Activated naive CD4-positive, alpha-beta T cell treated with Interleukin-2 at 50 U/mL for 16 hours (primary cell): ENCODE results near the gene KCNH5.

Experiments used
- DNase-seq: peaks from one replicate; pipeline ENCODE4 v3.0.0-alpha.2; 2020

Gene KCNH5

DNA sequence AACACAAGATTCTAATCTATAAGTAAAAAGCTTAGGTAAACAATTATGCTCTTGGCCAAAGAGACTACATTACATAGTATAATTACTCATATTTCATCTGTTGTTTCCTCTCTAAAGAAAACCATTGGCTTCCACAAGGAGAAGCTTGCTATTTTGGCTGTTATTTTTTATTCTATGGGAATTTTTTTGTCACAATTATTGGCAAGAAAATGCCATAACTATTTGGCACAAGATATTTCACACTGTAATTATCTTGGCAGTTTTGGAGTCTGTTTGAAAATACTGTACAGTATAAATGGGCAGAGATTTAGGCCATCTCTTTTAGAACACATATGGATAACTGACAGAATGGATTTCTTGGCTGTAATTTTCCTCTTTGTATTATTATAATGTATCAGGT is 51.2 kb downstream of the KCNH5 start:
- no peak for DNase-seq

DNA sequence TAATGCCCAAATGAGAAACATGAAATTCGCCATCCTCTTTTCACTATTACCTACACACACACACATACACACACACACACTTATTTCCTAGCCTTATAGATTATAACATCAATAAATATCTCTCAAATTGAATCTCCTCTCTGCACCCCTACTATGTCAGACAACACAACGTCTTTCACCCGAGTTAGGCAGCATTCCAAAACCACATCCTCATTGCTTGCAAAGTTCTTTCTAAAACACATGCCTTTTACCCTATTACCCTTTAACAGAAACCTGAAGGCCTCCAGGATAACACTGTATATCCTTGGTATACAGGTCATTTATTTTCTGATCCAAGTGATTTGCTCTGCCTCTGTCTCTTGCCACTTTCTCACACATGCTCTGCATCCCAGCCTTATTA is 56.3 kb downstream of the KCNH5 start:
- DNase-seq: no peak

DNA sequence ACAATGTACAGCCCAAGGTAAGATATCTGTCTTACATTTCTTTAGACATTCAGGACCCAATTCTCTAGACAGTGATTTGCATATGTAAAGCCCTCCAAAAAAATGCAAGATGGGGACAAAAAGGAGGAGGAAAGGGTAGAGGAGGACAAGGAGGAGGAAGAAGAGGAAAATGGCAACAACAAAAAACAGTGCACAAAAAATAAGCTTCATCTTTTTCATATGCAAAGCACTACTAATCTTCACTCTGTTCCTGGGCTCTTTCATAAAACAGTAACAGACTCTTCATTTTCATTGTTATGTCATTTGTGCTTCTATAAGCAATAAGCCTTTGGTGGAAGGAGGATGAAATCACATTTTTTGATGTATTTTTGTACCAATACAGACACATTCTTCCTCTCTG is 61.4 kb downstream of the KCNH5 start:
- no peak for DNase-seq

DNA sequence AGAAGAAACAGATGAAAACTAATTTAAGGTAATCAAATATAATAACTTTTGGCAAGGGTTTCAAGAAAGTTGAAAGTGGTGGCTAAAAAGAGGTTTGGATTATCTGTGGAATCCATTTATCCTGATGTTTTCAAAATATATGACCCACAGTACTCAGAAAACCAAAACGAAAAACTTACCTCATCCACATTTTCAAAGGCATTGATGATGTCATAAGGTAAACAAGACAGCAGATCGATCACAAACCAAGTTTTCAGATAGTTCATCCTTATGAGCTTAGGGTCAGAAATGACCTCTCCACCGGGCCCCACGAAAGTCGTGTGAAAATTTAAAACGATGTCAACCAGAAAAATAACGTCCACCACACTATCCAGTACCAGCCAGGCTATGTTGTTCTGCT is 64.6 kb downstream of the KCNH5 start:
- DNase-seq: no peak

DNA sequence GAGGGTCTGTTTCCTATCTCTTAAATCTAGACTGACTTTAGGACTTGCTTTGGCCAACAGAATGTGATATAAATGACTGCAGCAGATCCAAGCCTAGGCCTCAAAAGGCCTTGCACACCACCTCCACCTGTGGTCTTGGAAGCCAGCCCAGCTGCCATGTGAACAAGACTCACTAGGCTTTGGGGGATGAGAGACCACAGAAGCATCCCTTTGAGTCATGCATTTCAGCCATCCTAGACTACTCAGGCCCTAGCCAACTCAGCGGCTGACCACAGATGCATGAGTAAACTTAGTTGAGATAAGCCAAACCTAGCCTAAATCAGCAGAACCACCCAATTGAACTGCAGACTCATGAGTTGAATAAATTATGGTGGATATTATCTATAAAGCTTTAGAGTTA is 87.7 kb downstream of the KCNH5 start:
- no peak for DNase-seq

DNA sequence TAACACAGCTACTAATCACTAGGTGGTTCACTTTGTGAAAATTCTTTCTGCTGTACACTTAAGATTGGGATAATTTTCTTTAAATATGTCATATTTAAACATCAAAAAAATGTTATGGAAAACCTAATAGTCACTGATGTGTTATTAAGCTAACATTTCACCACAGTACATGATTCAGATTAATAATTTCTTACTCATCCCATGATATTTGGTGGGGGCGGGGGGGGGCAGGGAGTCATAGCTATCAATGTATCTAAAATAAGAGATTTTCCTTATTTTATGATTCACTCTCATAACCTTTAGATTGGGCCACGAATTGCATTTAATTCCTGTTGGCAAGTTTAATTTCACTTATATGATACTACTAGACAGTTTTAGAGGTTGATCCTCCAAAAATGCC is 88.8 kb downstream of the KCNH5 start:
- DNase-seq: no peak

DNA sequence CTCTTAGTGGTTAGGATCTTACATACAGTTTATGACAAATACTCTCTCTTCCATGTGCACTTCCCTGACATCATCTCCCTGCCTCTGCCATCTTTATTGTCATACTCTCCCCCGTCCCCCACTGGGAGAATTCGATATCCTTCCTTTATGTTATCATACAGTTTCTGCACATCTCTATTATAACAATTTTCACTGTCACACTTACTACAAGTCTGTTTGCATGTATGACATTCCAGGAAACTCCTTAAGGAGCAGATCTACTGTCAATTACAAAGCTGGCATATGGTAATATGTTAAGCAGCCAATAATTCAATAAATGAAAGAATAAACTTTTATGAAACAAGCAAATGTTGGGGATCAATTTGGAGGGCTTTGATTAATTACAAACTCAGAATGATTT is 91.1 kb downstream of the KCNH5 start:
- DNase-seq: no peak

DNA sequence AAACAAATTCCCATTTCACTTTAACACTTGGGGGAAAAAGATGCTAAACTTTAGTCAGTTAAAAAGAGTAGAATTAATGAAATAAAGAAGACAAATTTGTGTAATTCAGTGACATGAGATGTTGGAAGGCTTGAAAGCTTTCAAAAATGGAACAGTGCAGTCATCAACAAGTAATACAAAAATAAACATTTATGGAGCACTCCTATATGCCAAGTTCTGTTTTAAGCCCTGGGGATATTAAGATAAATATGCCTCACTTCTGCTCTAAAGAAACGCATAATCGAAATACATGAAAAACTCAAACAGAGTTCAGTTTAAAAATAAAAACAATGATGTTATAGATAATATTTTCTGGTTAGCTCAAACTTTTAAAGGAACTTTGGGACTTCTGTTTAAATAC is 93.0 kb downstream of the KCNH5 start:
- DNase-seq: no peak

DNA sequence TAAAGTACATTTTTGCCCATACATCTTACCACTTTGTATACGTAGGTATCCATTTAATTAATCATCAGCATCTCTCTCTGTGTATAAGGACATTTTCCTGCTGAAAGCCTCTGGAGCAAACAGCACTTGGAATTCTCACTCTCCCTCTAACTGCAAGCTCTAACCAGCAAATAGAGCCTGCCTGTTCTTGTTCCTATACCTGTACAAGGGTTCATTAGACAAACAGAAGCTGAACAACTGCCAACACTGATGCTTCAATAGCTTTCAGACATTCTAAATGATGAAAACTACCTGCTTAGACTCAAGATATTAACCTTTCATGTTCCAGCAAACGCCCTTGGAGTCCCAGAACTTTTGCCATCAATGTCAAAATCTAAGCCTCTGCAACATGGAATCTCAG is 98.0 kb downstream of the KCNH5 start:
- no peak for DNase-seq

DNA sequence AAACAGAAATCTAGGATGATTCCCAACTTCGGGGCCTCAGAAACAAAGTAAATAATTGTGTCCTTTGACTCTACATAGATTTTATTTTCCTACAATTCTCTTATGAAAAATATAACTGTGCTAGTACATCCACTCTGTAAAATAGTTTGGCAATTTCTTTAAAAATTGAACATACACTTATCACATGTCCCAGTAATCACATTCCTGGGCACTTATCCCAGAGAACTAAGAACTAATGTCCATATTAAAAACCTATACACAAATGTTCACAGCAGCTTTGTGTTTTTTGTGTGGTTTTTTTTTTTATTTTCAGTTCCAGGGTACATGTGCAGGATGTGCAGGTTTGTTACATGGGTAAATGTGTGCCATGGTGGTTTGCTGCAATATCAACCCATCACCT is 99.0 kb downstream of the KCNH5 start:
- DNase-seq: no peak

DNA sequence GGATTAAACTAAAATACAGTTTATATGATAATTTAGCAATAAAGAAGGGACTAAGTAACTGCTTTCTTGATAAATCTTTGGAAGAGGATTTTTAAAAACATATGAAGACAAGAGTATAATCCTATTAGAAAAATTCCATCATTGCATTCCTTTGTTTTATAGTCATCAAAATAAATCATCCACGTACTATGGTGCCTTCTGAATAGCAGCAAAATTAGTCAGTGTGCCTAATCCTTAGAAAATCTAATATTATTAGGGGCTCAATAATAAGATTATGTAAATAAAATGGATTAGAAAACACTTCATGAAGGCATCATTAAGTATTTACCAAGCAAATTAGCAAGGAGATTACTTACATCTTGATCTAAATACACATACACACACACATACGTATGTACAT is 102.1 kb downstream of the KCNH5 start:
- DNase-seq: no peak

DNA sequence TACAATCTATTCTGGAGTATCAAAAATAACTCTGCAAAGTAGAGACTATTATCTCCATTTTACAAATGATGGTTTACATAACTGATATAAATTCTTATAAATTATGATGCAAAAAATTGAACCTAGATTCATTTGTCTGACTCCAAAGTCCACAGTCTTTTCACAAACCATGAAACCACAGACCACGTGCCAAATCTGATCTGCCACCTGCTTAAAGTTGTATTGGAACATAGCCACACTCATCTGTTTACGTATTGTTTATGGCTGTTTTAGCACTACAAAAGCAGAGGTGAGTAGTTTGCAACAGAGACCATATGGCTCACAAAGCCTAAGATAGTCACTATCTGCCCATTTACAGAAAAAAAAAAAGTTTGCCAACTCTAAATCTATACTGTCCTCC is 105.3 kb downstream of the KCNH5 start:
- no peak for DNase-seq

DNA sequence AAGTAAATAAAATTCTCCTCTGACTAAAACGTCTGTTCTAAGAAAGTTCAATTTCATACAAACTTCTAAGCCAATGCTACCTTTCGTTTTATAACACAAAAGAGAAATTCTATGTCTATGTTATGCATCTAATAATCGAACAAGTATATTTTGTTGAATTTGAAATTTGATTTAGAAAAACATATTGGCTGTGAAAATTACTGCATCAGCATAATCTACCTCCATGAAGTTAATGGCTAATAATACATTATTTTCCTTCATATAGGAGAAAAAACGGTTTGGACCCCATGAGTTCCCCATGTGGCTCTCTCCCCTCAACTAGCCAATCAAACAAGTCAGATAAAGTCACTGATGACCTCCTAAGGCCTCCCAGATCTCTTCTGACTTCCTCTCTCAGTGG is 106.5 kb downstream of the KCNH5 start:
- DNase-seq: no peak

DNA sequence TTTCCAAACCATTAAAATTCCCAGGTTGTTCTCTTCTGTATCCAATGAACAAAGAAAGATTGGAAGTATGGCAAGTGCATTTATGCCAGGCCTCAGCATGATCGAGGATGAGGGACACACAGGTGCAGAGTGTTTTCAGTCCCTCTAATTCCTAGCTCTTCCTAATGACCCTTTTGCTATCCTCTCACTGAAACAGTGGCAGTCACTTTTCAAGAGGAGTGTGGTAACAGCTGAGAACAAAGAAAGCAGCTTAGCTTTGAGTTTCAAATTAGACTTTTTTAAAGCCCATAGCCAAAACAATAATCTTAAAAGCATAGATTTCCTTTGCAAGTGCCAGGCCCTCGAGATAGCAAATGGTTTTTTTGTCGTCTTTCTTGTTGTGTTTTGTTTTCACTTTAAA is 110.8 kb downstream of the KCNH5 start:
- DNase-seq: no peak

DNA sequence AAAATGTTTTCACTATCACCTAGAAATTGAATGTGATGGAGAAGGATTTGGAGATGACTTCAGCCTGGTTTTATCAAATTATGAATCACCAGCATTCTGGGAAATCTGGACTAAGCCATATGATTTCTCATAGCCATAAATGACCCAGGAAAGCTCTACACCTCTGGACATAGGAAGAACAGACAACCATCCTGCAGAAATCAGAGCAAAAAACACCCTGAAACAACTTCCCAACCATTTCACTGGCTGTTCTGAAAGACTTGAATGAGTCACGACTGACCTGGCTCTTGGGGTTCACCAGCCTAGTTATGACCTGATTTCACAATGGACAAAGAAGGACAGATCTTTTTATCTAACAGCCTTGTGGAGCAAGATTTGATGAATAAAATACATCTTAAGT is 123.8 kb downstream of the KCNH5 start:
- DNase-seq: no peak

DNA sequence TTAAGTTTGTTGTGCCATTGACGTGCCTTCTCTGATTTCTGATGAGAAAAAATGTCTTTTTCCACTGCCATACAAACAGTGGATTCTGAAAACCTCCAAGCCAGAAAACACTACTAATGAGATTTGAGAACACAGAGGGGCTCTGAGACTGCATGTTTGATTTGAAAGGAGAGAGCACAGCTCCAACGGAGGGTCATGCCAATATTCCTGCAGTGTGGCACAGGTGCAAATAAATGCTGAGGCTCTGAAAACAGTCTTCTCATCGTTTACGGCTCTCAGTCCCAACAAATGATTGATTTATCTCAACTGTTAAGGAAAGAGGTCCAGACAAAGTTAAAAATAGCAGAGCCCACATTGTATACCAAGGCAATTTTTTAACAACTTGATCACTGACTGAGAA is 128.7 kb downstream of the KCNH5 start:
- no peak for DNase-seq

DNA sequence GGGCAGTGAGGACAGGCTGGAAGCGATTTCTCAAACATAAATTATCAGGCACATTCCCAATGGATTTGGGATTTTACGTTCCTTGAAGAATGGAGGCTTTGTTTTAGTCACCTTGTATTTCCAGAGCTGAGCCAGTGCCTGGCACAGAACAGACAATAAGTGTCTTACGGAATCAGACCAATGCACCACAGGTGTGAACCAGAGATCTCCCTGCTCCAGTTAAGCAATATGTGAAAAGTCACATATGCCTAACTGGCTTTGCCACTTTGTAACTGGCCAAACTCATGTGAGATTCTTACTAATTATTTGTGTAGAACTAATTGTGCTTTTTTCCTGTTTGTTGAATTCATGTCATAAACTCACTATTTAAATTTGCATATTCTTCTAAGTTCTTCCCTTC is 130.4 kb downstream of the KCNH5 start:
- DNase-seq: no peak

DNA sequence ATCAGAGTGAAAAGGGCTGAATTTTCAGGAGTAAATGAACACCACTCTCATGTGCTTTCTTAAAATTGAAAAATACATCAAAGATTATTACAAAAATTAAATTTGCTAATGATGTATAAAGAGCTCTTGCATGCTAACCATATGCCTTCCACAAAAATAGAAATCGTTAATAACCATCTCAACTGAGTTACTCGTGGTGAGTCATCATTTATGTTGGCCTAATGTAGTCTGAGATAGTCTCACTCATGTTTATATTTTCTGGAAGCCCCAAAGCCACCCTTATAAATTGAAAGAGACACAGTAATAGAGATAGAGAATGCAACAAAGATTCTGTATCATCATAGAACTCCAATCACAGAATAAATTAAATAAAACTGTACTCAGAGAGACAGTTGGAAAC is 131.2 kb downstream of the KCNH5 start:
- no peak for DNase-seq

DNA sequence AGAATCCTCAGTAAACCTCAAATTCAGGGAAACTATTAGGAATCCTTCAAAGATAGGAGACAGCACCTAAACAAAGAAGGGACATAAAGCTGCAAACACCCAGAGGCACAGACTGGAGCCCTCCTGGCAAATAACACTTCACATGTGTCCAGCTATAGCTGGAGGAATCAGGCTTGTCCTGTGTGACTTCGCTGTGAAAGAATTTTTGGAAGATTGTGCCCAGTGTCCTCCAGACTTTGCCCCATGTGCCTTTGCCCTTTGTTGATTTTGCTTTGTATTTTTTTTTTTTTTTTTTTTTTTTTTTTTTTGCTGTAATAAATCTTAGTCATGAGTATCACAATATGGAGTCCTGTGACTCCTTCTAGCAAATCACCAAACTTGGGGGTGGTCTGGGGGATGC is 136.8 kb downstream of the KCNH5 start:
- DNase-seq: no peak

DNA sequence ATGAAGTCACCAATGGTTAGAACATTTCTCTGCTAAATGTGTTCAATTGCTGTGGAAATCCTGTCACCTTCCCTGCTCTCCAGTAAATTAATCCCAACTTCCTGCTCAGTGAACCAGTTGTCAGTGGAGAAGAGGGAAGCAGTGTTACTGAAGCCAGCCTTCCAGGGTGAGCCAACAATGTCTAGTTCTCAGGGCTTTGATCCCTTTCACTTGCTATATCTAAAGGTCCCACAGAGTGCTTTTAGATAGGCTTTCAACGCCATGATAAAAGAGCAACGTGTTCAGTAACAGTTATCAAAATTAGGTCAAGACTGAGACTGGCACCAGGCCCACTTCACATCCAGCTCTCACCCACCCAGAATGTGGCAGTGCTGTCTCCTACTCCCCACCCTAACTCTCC is 139.7 kb downstream of the KCNH5 start:
- DNase-seq: no peak

DNA sequence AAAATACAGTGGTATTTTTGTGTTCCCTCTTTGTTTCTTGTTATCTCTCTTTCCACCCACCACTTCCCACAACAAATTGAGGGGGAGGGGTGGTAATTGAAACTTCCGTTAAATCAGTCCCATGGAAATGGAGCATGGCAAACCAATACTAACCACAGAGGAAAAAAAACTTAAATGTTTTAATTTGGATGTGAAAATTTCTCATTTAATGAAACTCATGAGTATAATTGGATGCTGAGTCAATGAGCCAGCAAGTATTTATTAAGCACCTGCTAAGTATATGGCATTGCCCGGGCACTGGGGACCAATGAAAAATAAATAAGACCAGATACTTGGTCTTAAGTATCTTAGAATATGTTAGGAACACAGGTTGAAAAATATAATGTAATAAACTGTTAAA is 147.5 kb downstream of the KCNH5 start:
- no peak for DNase-seq

DNA sequence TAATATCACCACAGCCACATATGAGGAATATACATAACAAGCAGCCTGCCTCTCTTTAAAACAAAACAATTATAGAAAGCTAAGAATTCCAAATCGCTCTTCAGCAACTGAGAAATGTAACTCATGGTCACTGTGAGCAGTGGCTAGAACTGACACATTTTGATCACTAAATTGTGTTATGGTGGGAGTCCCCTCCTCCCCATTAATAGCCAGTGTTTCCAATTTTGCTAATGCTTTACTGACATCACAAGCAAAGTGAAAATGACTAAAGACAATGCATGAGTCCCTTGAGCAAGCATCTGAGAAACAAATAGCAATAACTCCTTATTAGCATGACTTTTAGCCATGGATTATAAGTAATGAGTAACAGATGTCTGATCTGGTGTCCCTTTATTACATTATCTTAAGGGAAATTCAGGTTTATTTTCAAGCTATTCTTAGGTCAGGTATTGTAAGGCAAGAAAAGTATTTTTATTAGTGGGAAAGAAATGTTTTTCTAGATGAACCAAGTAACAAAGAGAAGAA is 148.3 kb downstream of the KCNH5 start:
- no peak for DNase-seq

DNA sequence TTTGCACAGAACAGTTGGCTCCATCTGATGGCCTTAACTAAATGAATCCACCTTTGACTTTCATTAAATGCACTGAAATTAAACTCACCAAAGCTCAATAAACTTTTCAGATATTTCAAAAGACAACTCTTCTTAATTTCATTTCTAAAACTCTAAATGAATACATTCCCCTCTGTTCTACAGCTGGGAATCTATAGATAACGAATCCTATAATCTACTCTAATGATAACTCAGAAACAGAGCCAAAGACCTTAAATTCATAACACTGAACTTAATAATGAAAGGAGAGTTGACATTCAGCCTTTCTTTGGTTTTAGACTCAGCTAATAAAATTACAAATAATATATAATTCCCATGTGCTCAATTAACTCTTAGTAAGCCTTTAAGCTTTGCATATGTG is 150.5 kb downstream of the KCNH5 start:
- DNase-seq: no peak

DNA sequence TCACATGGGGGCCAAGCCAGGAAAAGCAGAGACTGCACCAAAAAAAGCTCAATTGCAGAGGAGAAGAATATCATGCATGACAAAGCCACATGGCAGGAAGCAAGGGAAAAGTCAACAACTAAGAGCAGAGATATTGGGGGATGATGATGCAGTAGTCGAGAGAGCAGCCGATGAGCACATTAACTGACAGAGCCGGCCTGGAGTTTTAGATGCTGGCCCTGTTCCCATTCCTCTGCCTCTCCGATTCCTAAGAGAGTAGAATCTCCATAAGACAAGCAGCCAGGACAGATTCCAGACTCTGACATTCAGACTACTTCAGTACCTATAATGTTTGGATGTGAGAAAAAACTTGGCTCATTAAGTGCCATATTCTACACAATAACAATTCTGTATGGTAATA is 155.9 kb downstream of the KCNH5 start:
- no peak for DNase-seq

DNA sequence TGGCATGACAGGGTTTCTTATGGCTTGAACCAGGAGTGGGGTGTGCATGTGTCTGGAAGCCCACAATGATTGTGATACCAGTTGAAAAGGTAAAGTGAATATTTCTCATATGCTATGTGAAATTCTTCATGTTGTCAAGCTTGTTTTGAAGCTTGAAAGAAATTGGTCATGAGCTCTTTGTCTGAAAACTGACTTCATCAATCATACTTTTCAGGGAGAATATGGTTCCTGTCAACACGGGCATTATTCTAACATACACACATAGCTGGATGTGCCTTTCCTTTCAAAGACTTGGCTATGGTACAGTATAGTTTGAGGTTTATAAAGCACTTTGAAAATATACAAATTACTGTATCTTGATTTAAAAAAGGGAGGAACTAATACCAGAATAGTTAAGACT is 158.8 kb downstream of the KCNH5 start:
- no peak for DNase-seq

DNA sequence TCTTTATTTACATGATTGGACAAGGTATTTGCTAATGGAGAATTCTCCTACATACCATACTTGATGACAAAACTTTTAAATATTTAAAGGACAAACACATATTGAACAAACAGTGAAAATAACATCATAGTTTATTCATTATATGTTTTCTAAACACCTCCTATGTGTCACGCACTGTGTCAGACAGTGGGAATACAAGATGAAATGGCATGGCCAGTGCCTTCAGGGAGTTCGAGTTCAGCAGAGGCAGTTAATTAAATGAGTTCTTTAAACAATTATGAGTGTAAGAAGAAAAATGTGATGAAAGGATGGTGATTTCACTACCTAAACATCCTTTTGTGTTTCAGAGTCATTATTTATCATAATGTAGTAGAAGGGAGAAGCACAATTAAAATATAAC is 159.8 kb downstream of the KCNH5 start:
- DNase-seq: no peak
